ENCODE results near the gene C1orf159. TPM values are rescaled to one million over a fixed set of nuclear protein-coding genes. Genes with fewer than 3 reads are reported as not detected.
A peak's percentile ranks its signal among the peaks of the same experiment; 100 is the strongest.

The C1orf159 gene
- total RNA-seq, 2 experiments from 2014 or later, result 24.5 to 26.8 TPM

DNA sequence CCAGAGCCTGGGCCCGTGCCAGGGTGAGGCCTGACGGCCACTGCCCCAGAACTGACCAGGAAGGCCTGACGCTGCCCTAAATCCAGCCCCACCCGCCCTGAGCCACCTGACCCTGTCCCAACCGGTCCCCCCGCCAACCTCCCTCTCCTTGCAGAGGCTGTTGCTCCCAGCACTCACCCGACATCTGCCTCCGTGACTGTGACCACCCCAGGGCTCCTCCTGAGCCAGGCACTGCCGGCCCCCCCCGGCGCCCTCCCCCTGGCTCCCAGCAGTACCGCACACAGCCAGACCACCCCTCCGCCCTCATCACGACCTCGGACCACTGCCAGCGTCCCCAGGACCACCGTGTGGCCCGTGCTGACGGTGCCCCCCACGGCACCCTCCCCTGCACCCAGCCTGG is 69.6 kb downstream of the C1orf159 start:
- no peaks in the 10 kb centered on the region for H3K27me3 Mint-ChIP-seq (ENCODE audit: low read depth)
- no peak overlapping the region for H3K4me3 Mint-ChIP-seq
- CTCF ChIA-PET, result no interaction called here
- no peaks in the 10 kb centered on the region for H3K9me3 Mint-ChIP-seq (ENCODE audit: insufficient read depth)
- peaks cover 8% of the 10 kb centered on the region for H3K36me3 Mint-ChIP-seq (ENCODE audit: low read depth)
- no peaks in the 10 kb centered on the region for H3K4me1 Mint-ChIP-seq (ENCODE audit: low read depth)
- H3K27ac Mint-ChIP-seq, result no peak overlapping the region
- ATAC-seq (no peak), DNase-seq (no peak)
- POLR2A ChIA-PET, result no interaction called here

DNA sequence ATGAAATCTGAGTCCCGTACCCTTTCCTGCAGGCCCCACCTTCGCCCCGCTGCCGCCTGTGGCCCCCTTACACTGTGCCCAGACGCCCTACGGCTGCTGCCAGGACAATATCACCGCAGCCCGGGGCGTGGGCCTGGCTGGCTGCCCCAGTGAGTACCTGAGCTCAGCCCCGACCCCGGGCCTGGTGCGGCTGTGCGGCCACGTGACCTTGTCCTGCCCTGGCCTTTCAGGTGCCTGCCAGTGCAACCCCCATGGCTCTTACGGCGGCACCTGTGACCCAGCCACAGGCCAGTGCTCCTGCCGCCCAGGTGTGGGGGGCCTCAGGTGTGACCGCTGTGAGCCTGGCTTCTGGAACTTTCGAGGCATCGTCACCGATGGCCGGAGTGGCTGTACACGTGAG is 70.8 kb downstream of the C1orf159 start:
- H3K36me3 Mint-ChIP-seq (ENCODE audit: low read depth), result peaks cover 6% of the 10 kb centered on the region
- no peak overlapping the region for H3K27ac Mint-ChIP-seq
- ChIA-PET POLR2A (no interaction called here), CTCF (interaction anchor here (0.6 to 1.6 kb wide), 2 partner anchors 12 to 14 kb away, joined by 3 to 6 read pairs; no protein-coding TSS in a partner anchor)
- no peak for ATAC-seq
- no peaks in the 10 kb centered on the region for H3K27me3 Mint-ChIP-seq (ENCODE audit: low read depth)
- H3K4me1 Mint-ChIP-seq (ENCODE audit: low read depth), result peaks cover 2% of the 10 kb centered on the region
- no peak overlapping the region for H3K4me3 Mint-ChIP-seq
- H3K9me3 Mint-ChIP-seq (ENCODE audit: insufficient read depth), result no peaks in the 10 kb centered on the region
- DNase-seq, result no peak

DNA sequence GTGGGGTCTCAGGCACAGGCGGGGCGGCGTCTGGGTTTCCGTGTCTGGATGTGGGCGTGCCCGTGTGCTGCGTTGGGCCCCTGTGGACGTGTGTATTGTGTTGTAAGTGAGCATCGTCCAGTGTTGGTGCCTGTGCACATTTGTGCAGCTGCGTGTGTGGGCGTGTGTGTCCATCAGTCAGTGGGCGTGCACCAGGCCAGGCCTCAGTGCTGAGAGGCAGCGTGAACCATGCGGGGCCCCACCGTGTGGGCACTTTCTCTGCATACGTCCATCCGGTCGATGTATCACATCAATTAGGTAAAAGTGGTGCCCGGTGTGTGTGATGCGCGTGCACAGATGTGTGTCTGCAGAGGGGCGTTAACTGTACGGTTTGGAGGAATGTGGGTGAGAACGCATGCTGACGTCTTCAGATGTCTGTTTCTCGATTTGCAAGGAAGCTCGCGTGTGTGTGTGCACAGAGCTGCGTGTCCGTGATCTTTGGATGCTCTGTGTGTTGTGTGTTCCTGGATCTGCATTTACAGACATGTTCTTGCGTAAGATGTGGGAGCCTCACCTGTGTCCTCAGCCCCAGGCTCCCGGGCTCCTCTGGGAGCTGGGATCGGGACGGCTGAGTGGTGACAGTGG is 71.3 kb downstream of the C1orf159 start:
- no peaks in the 10 kb centered on the region for H3K9me3 Mint-ChIP-seq (ENCODE audit: insufficient read depth)
- DNase-seq (no peak), ATAC-seq (no peak)
- H3K36me3 Mint-ChIP-seq (ENCODE audit: low read depth), result peaks cover 6% of the 10 kb centered on the region
- H3K27ac Mint-ChIP-seq, result no peak overlapping the region
- ChIA-PET CTCF (interaction anchor here (0.6 to 1.6 kb wide), 2 partner anchors 12 to 15 kb away, joined by 3 to 6 read pairs; no protein-coding TSS in a partner anchor), POLR2A (no interaction called here)
- peaks cover 7% of the 10 kb centered on the region for H3K4me1 Mint-ChIP-seq (ENCODE audit: low read depth)
- H3K27me3 Mint-ChIP-seq (ENCODE audit: low read depth), result no peaks in the 10 kb centered on the region
- no peak overlapping the region for H3K4me3 Mint-ChIP-seq

DNA sequence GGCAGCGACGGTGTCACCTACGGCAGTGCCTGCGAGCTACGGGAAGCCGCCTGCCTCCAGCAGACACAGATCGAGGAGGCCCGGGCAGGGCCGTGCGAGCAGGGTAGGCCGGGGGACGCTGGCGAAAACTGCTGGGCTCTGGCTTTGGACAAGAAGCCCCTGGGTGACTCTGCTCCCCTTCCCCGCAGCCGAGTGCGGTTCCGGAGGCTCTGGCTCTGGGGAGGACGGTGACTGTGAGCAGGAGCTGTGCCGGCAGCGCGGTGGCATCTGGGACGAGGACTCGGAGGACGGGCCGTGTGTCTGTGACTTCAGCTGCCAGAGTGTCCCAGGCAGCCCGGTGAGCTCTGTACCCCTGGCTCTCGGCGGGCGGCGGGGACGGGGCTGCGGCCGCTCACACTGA is 72.0 kb downstream of the C1orf159 start:
- ChIA-PET CTCF (interaction anchor here (1.6 kb wide), 1 partner anchor 11 kb away, joined by 6 read pairs; no protein-coding TSS in a partner anchor), POLR2A (no interaction called here)
- Mint-ChIP-seq H3K27me3 (ENCODE audit: low read depth) (no peaks in the 10 kb centered on the region), H3K9me3 (ENCODE audit: insufficient read depth) (no peaks in the 10 kb centered on the region), H3K27ac (no peak overlapping the region), H3K36me3 (ENCODE audit: low read depth) (peaks cover 6% of the 10 kb centered on the region), H3K4me3 (no peak overlapping the region), H3K4me1 (ENCODE audit: low read depth) (peaks cover 14% of the 10 kb centered on the region)
- DNase-seq (no peak), ATAC-seq (no peak)

DNA sequence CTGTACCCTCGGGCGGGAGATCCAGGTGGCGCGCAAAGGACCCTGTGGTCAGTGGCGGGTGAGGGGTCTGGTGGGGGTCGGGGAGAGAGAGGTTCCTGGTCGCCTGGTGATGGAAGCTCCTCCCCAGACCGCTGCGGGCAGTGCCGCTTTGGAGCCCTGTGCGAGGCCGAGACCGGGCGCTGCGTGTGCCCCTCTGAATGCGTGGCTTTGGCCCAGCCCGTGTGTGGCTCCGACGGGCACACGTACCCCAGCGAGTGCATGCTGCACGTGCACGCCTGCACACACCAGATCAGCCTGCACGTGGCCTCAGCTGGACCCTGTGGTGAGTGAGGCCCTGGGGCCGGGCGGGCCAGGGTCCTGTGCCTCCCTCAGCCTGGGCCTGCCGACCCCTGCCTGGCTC is 72.5 kb downstream of the C1orf159 start:
- no peak for ATAC-seq
- CTCF ChIA-PET, result interaction anchor here (1.6 kb wide), 1 partner anchor 11 kb away, joined by 6 read pairs; no protein-coding TSS in a partner anchor
- Mint-ChIP-seq H3K36me3 (ENCODE audit: low read depth) (peaks cover 8% of the 10 kb centered on the region), H3K4me1 (ENCODE audit: low read depth) (peaks cover 19% of the 10 kb centered on the region), H3K27me3 (ENCODE audit: low read depth) (no peaks in the 10 kb centered on the region), H3K4me3 (no peak overlapping the region), H3K27ac (no peak overlapping the region), H3K9me3 (ENCODE audit: insufficient read depth) (no peaks in the 10 kb centered on the region)
- POLR2A ChIA-PET, result no interaction called here
- DNase-seq, result no peak

DNA sequence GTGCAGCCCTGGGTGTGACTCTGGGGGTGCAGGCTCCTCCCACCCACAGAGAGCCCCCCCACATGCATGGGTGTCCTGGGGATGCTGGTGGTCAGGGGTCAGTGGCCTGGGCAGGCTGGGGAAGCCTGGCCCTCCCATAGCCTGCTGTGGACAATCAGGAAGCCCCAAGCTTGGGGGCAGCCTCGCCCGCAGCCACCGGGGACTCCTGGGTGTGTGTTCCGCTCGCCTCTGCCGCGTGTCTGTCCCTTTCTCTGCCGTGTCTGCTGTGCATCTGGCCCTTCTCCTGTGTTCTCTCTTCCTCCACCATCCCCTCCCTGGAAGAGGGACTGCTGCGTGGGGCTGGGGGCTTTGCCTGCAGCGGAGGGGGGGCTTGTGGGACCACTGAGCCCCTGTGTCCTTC is 73.1 kb downstream of the C1orf159 start:
- Mint-ChIP-seq H3K4me1 (ENCODE audit: low read depth) (peaks cover 22% of the 10 kb centered on the region), H3K27me3 (ENCODE audit: low read depth) (no peaks in the 10 kb centered on the region), H3K4me3 (no peak overlapping the region), H3K27ac (no peak overlapping the region), H3K9me3 (ENCODE audit: insufficient read depth) (no peaks in the 10 kb centered on the region), H3K36me3 (ENCODE audit: low read depth) (peaks cover 8% of the 10 kb centered on the region)
- CTCF ChIA-PET, result no interaction called here
- POLR2A ChIA-PET, result no interaction called here
- DNase-seq (no peak), ATAC-seq (no peak)

DNA sequence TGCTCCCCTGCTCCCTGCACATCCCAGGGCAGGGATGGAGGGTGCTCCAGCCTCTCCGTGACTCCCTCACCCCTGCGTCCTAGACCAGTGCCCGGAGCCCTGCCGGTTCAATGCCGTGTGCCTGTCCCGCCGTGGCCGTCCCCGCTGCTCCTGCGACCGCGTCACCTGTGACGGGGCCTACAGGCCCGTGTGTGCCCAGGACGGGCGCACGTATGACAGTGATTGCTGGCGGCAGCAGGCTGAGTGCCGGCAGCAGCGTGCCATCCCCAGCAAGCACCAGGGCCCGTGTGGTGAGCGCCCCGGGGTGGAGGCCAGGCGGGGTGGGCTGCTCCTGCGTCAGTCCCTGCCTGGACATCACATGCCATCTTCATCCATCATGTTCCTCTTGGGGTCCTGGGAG is 74.0 kb downstream of the C1orf159 start:
- H3K9me3 Mint-ChIP-seq (ENCODE audit: insufficient read depth), result no peaks in the 10 kb centered on the region
- ChIA-PET CTCF (interaction anchor here (3.2 kb wide), 1 partner anchor 40 kb away, joined by 10 read pairs; no protein-coding TSS in a partner anchor), POLR2A (no interaction called here)
- ATAC-seq (no peak), DNase-seq (no peak)
- peaks cover 5% of the 10 kb centered on the region for H3K36me3 Mint-ChIP-seq (ENCODE audit: low read depth)
- H3K4me3 Mint-ChIP-seq, result no peak overlapping the region
- no peaks in the 10 kb centered on the region for H3K27me3 Mint-ChIP-seq (ENCODE audit: low read depth)
- peaks cover 24% of the 10 kb centered on the region for H3K4me1 Mint-ChIP-seq (ENCODE audit: low read depth)
- H3K27ac Mint-ChIP-seq, result no peak overlapping the region

DNA sequence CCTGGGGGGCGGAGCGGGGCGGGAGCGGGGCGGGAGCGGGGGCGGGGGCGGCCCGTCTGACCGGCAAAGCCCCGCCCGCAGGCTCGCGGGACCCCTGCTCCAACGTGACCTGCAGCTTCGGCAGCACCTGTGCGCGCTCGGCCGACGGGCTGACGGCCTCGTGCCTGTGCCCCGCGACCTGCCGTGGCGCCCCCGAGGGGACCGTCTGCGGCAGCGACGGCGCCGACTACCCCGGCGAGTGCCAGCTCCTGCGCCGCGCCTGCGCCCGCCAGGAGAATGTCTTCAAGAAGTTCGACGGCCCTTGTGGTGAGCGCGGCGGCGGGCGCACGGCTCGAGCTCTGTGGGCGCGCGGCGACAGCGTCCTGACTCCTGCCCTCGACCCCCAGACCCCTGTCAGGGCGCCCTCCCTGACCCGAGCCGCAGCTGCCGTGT is 74.8 kb downstream of the C1orf159 start:
- ChIA-PET POLR2A (interaction anchor here (0.6 to 3.4 kb wide), 5 partner anchors 14 to 210 kb away, joined by 3 to 26 read pairs (median 4); partner anchors contain the start of genes AGRN and ISG15), CTCF (interaction anchor here (0.9 to 4.2 kb wide), 8 partner anchors 17 to 77 kb away, joined by 3 to 27 read pairs (median 10); partner anchors contain the start of gene ISG15)
- no peaks in the 10 kb centered on the region for H3K27me3 Mint-ChIP-seq (ENCODE audit: low read depth)
- peaks cover 25% of the 10 kb centered on the region for H3K4me1 Mint-ChIP-seq (ENCODE audit: low read depth)
- no peaks in the 10 kb centered on the region for H3K9me3 Mint-ChIP-seq (ENCODE audit: insufficient read depth)
- no peak overlapping the region for H3K27ac Mint-ChIP-seq
- DNase-seq (no peak), ATAC-seq (peak; percentile 27)
- H3K4me3 Mint-ChIP-seq, result no peak overlapping the region
- peaks cover 5% of the 10 kb centered on the region for H3K36me3 Mint-ChIP-seq (ENCODE audit: low read depth)

DNA sequence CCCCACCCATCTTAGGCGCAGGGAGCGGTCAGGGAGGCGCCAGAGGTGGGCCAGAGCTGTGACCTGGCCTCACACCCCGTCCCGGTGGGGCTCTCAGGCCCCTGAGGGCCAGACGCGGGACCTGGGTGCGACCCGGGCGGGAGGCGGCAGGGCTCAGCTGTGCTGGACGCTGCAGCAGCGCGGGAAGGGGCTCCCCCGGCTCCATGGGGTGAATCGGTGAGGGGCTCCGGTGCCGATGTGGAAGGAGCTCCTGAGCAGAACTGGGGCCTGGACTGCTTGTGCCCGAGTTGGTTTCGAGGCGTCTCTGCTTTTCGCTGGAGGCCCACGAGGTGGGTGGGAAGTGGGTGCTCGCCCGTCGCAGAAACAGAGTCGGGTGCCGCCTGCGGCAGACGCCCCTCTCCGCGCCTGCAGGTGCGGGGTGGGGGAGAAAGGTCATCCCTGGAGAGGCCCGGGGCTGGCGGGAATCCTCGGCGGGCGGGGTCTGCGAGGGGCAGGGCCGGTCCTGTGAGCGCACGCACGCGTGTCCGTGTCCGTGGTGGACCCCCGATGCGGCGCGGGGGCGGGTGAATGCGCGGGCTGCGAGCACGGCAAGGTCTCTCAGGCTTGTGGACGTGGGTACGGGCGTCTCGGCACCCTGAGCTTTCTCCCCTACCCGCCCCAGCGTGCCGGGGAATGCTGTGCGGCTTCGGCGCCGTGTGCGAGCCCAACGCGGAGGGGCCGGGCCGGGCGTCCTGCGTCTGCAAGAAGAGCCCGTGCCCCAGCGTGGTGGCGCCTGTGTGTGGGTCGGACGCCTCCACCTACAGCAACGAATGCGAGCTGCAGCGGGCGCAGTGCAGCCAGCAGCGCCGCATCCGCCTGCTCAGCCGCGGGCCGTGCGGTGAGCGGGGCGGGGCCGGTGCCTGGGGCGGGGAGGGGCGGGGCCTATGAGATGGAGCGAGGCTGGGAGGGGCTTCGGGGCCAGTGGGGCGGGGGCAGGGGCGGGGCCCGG is 75.6 kb downstream of the C1orf159 start:
- H3K27ac Mint-ChIP-seq, result peak overlapping the region; percentile 58
- peaks cover 5% of the 10 kb centered on the region for H3K36me3 Mint-ChIP-seq (ENCODE audit: low read depth)
- ATAC-seq (peak; percentile 89), DNase-seq (peak; percentile 90)
- CTCF ChIA-PET, result interaction anchor here (0.9 to 4.2 kb wide), 11 partner anchors 17 to 81 kb away, joined by 3 to 27 read pairs (median 7); partner anchors contain the start of gene ISG15
- peak overlapping the region; percentile 49 for H3K4me3 Mint-ChIP-seq
- no peaks in the 10 kb centered on the region for H3K9me3 Mint-ChIP-seq (ENCODE audit: insufficient read depth)
- peaks cover 27% of the 10 kb centered on the region for H3K4me1 Mint-ChIP-seq (ENCODE audit: low read depth)
- POLR2A ChIA-PET, result interaction anchor here (0.6 to 3.4 kb wide), 7 partner anchors 14 to 210 kb away, joined by 3 to 26 read pairs (median 4); partner anchors contain the start of genes AGRN and ISG15
- H3K27me3 Mint-ChIP-seq (ENCODE audit: low read depth), result peaks cover 2% of the 10 kb centered on the region

DNA sequence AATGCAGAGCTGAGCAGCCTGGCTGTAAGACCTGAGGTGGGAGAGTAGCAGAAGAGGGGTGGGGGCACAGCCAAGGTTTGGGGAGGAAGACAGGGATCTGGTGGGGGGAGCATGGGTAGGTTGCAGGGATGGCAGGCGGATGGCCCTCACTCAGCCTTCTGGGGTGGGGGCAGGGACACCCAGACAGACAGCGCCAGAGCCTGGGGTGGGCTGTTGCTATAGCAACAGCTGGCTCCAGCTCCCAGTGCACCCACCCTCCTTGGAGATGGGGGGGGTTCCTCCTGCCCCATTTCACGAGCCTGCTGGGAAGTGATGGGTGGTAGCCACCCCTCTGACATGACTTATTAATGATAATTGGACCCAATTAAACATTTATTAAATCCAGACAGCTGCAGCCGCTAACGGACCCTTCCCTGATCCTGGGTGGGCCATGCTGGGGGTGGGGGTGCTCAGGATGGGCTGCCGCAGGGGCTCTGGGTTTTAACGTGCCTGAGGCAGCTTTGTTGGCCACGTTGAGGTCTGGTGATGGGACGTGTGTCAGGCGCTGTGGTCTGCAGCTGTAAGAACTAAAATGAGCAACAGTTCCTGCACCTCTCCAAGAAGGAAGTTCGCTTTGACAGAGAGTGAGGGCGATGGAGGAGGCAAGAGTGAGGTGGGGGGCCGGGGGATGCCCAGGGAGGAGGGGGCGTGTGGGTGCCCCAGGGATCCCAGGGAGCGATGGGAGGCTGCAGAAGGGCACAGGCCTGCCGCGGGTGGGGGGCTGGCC is 76.6 kb downstream of the C1orf159 start:
- H3K9me3 Mint-ChIP-seq (ENCODE audit: insufficient read depth), result no peaks in the 10 kb centered on the region
- H3K4me3 Mint-ChIP-seq, result peak overlapping the region; percentile 49
- H3K27ac Mint-ChIP-seq, result peak overlapping the region; percentile 58
- H3K4me1 Mint-ChIP-seq (ENCODE audit: low read depth), result peaks cover 27% of the 10 kb centered on the region
- H3K27me3 Mint-ChIP-seq (ENCODE audit: low read depth), result peaks cover 2% of the 10 kb centered on the region
- CTCF ChIA-PET, result interaction anchor here (1.0 to 4.2 kb wide), 9 partner anchors 20 to 82 kb away, joined by 3 to 27 read pairs (median 9); partner anchors contain the start of gene ISG15
- peaks cover 5% of the 10 kb centered on the region for H3K36me3 Mint-ChIP-seq (ENCODE audit: low read depth)
- DNase-seq (peak; percentile 52), ATAC-seq (no peak)
- POLR2A ChIA-PET, result interaction anchor here (0.8 to 3.4 kb wide), 6 partner anchors 20 to 211 kb away, joined by 3 to 26 read pairs (median 8); partner anchors contain the start of genes AGRN and ISG15

DNA sequence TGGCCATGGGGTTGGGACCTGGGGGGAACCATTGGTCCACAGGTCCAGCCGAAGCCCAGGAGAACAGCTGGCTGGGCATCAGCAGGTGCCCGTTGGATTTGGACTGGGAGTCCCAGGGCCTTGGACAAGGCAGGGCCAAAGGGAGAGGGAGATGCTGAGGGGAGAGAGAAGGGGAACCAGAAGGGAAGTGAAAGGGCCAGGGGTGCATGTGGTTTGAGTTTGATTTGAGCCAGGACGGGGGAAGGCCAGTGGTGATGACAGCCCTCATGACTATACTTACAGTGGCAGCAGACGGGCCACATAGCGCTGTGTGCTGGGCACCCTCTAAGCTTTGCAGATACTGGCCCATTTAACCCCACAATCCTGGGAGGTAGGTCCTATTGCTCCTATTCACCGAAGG is 77.2 kb downstream of the C1orf159 start:
- Mint-ChIP-seq H3K27me3 (ENCODE audit: low read depth) (peaks cover 2% of the 10 kb centered on the region), H3K4me1 (ENCODE audit: low read depth) (peaks cover 27% of the 10 kb centered on the region), H3K9me3 (ENCODE audit: insufficient read depth) (no peaks in the 10 kb centered on the region), H3K36me3 (ENCODE audit: low read depth) (peaks cover 5% of the 10 kb centered on the region), H3K27ac (peak overlapping the region; percentile 52), H3K4me3 (no peak overlapping the region)
- DNase-seq (no peak), ATAC-seq (no peak)
- ChIA-PET CTCF (interaction anchor here (1.9 to 4.2 kb wide), 4 partner anchors 20 to 37 kb away, joined by 7 to 27 read pairs (median 13); no protein-coding TSS in a partner anchor), POLR2A (interaction anchor here (1.7 to 3.4 kb wide), 4 partner anchors 19 to 25 kb away, joined by 4 to 26 read pairs (median 16); partner anchors contain the start of genes AGRN and ISG15)

All from activated CD8-positive, alpha-beta T cell treated with anti-CD3 and anti-CD28 coated beads, Interleukin-2, amount 10 ng/mL, durations not matched to agents 7 days and 5 days (primary cell).